SK-N-SH treated with all-trans-retinoic acid at 6 μM for 48 hours (cell line): ENCODE data around the gene DERL3.

Experiments
- ATAC-seq: fragments of 200-7000 bp; cut with Tn5 transposase; 3 replicates; pipeline ENCODE4 v1.9.1; 2020; ENCODE audit warnings: mild to moderate bottlenecking, moderate library complexity
- ARNTL ChIP-seq: fragments of 450-650 bp; formaldehyde crosslinking; IDR thresholded peaks from 2 replicates; pipeline ENCODE4 v1.5.0; 2020; ENCODE audit warnings: low read depth, mild to moderate bottlenecking, moderate library complexity, borderline replicate concordance
- BACH2 ChIP-seq: fragments of 250-450 bp; sonication (Bioruptor Pico); IDR thresholded peaks from 2 replicates; pipeline ENCODE4 v1.9.0; 2021; ENCODE audit warnings: mild to moderate bottlenecking, borderline replicate concordance
- CSDC2 ChIP-seq: fragments of 250-450 bp; sonication (Bioruptor Pico); IDR thresholded peaks from 2 replicates; pipeline ENCODE4 v1.5.0; 2020; ENCODE audit warnings: mild to moderate bottlenecking, moderate library complexity
- CSRNP3 ChIP-seq: fragments of 250-450 bp; sonication (Bioruptor Pico); IDR thresholded peaks from 2 replicates; pipeline ENCODE4 v1.5.1; 2021; ENCODE audit warnings: mild to moderate bottlenecking, moderate library complexity
- ESRRG ChIP-seq: fragments of 250-450 bp; sonication (Bioruptor Pico); IDR thresholded peaks from 2 replicates; pipeline ENCODE4 v1.6.1; 2021; ENCODE audit warnings: mild to moderate bottlenecking
- GLIS3 ChIP-seq: fragments of 250-450 bp; sonication (Bioruptor Pico); IDR thresholded peaks from 2 replicates; pipeline ENCODE4 v1.5.0; 2020; ENCODE audit warnings: mild to moderate bottlenecking, moderate library complexity
- POU6F1 ChIP-seq: fragments of 250-450 bp; sonication (Bioruptor Pico); IDR thresholded peaks from 2 replicates; pipeline ENCODE4 v1.8.0; 2021; ENCODE audit warnings: low read depth, mild to moderate bottlenecking, moderate library complexity, borderline replicate concordance
- PPARA ChIP-seq: fragments of 250-450 bp; sonication (Bioruptor Pico); IDR thresholded peaks from 2 replicates; pipeline ENCODE4 v1.5.0; 2020; ENCODE audit warnings: mild to moderate bottlenecking, borderline replicate concordance
- SNAI2 ChIP-seq: fragments of 250-450 bp; sonication (Bioruptor Pico); IDR thresholded peaks from 2 replicates; pipeline ENCODE4 v1.5.0; 2020; ENCODE audit warnings: mild to moderate bottlenecking, moderate library complexity
- TCF4 ChIP-seq: fragments of 250-450 bp; sonication (Bioruptor Pico); IDR thresholded peaks from 2 replicates; pipeline ENCODE4 v1.8.0; 2021; ENCODE audit warnings: mild to moderate bottlenecking, moderate library complexity, borderline replicate concordance
- TOX ChIP-seq: fragments of 250-450 bp; sonication (Bioruptor Pico); IDR thresholded peaks from 2 replicates; pipeline ENCODE4 v1.8.0; 2021; ENCODE audit warnings: mild to moderate bottlenecking, moderate library complexity, borderline replicate concordance
- TSHZ2 ChIP-seq: fragments of 250-450 bp; sonication (Bioruptor Pico); IDR thresholded peaks from 2 replicates; pipeline ENCODE4 v1.5.0; 2020; ENCODE audit warnings: mild to moderate bottlenecking, moderate library complexity
- ZC3H10 ChIP-seq: fragments of 250-450 bp; sonication (Bioruptor Pico); IDR thresholded peaks from 2 replicates; pipeline ENCODE4 v1.5.1; 2021; ENCODE audit warnings: mild to moderate bottlenecking, moderate library complexity
- ZFP3 ChIP-seq: fragments of 250-450 bp; sonication (Bioruptor Pico); IDR thresholded peaks from 2 replicates; pipeline ENCODE4 v1.5.0; 2020; ENCODE audit warnings: mild to moderate bottlenecking, moderate library complexity
- ZFP30 ChIP-seq: fragments of 450-650 bp; formaldehyde crosslinking; IDR thresholded peaks from 2 replicates; pipeline ENCODE4 v1.5.0; 2022; ENCODE audit warnings: mild to moderate bottlenecking, moderate library complexity
- ZNF565 ChIP-seq: fragments of 450-650 bp; formaldehyde crosslinking; conservative IDR thresholded peaks from 2 replicates; pipeline ENCODE4 v1.5.0; 2020; ENCODE audit warnings: low read depth, mild to moderate bottlenecking, moderate library complexity
- ZNF70 ChIP-seq: fragments of 450-650 bp; formaldehyde crosslinking; IDR thresholded peaks from 2 replicates; pipeline ENCODE4 v1.5.0; 2020; ENCODE audit warnings: mild to moderate bottlenecking, moderate library complexity
- ZNF8 ChIP-seq: fragments of 450-650 bp; formaldehyde crosslinking; IDR thresholded peaks from 2 replicates; pipeline ENCODE4 v1.5.0; 2020; ENCODE audit warnings: mild to moderate bottlenecking, moderate library complexity
- TF ChIP-seq, protein P1 (sequence below): fragments of 250-450 bp; sonication (Bioruptor Pico); IDR thresholded peaks from 2 replicates; pipeline ENCODE4 v1.5.1; 2020; ENCODE audit warnings: low read depth, mild to moderate bottlenecking, moderate library complexity

DERL3 gene

DNA sequence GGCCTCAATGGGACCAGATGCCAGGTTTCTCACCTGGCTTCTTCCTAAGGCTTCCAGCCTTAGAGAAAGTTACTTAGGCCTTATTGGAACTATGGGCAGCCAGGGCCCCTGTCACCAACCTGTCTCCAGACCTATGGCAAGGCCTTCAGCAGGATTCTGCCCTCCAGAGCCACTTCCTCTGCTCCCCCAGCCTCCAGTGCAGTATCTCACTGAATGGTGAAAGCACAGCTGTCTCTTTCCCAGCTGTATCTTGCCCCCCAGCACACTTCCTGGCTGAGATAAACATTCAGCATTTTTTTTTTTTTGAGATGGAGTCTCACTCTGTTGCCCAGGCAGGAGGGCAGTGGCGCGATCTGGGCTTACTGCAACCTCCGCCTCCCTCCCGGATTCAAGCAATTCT is 20.4 kb upstream of the DERL3 start:
- no peak for ATAC-seq
- TF ChIP-seq TOX (CRISPR knock-in tag): no peak
- no peak for TF ChIP-seq CSRNP3 (CRISPR knock-in tag)
- no peak for TF ChIP-seq ZC3H10 (CRISPR knock-in tag)
- no peak for TF ChIP-seq TCF4 (CRISPR knock-in tag)
- TF ChIP-seq ZNF70 (CRISPR knock-in tag): no peak
- TF ChIP-seq POU6F1: no peak
- TF ChIP-seq ESRRG (CRISPR knock-in tag): no peak
- no peak for TF ChIP-seq ZFP30 (CRISPR knock-in tag)

GRCh38 chr22:23858484-23858815 is 19.6 kb upstream of the DERL3 start:
- TF ChIP-seq ZNF70 (CRISPR knock-in tag) (no peak), SNAI2 (CRISPR knock-in tag) (no peak), ZNF565 (CRISPR knock-in tag) (no peak), POU6F1 (no peak), ARNTL (no peak), CSRNP3 (CRISPR knock-in tag) (no peak), BACH2 (CRISPR knock-in tag) (no peak), ZFP3 (CRISPR knock-in tag) (no peak), ZNF8 (no peak), GLIS3 (CRISPR knock-in tag) (no peak), PPARA (no peak), TCF4 (CRISPR knock-in tag) (no peak), TSHZ2 (CRISPR knock-in tag) (no peak), ESRRG (CRISPR knock-in tag) (no peak), TOX (CRISPR knock-in tag) (no peak), CSDC2 (CRISPR knock-in tag) (no peak)
- TF ChIP-seq, protein P1, sequence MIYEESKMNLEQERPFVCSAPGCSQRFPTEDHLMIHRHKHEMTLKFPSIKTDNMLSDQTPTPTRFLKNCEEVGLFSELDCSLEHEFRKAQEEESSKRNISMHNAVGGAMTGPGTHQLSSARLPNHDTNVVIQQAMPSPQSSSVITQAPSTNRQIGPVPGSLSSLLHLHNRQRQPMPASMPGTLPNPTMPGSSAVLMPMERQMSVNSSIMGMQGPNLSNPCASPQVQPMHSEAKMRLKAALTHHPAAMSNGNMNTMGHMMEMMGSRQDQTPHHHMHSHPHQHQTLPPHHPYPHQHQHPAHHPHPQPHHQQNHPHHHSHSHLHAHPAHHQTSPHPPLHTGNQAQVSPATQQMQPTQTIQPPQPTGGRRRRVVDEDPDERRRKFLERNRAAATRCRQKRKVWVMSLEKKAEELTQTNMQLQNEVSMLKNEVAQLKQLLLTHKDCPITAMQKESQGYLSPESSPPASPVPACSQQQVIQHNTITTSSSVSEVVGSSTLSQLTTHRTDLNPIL (CRISPR knock-in tag): no peak
- TF ChIP-seq, all 23 proteins: peak for 0
- no peak for ATAC-seq
